IMR-90 (cell line): ENCODE measurements around the gene MYADML2. TPM values are rescaled to one million over a fixed set of nuclear protein-coding genes. Genes with fewer than 3 reads are reported as not detected.

Source experiments
- ATAC-seq: fragments of 200-7000 bp; cut with Tn5 transposase; 2 replicates; pipeline ENCODE4 v1.9.1; 2020; ENCODE audit warnings: low read depth, mild to moderate bottlenecking, moderate library complexity
- BruUV-seq: library from RNA; stranded (reverse); fragments of 400-500 nt; replicated peaks from 2 replicates; lab custom pipeline; 2021; lab: Mats Ljungman, UMichigan
- CTCF ChIA-PET: fragments of 300-600 bp; formaldehyde crosslinking; extraction: SDS; loops from one replicate; lab custom pipeline; 2021; ENCODE audit warnings: antibody characterized with exemption; lab: Yijun Ruan, JAX
- POLR2A ChIA-PET: fragments of 300-600 bp; sonication (Branson Sonifier 250); formaldehyde crosslinking; loops from one replicate; lab custom pipeline; 2022; ENCODE audit warnings: antibody characterized with exemption; ENCODE audit not compliant: unreplicated experiment; lab: Charles Lee
- DNase-seq: peaks from one replicate; pipeline ENCODE4 v3.0.0; 2013
- H2AFZ ChIP-seq: replicated peaks from 2 replicates; pipeline ENCODE3; 2013; ENCODE audit warnings: low read length, mild to moderate bottlenecking; ENCODE audit not compliant: poor library complexity
- H2AK5ac ChIP-seq: 2 replicates; pipeline ENCODE4 v1.6.1; 2013; ENCODE audit warnings: low read depth, low read length, inconsistent platforms
- H2AK9ac ChIP-seq: replicated peaks from 2 replicates; pipeline ENCODE3; 2013; ENCODE audit warnings: mild to moderate bottlenecking, low read depth, low read length, moderate library complexity; ENCODE audit not compliant: poor library complexity
- H2BK120ac ChIP-seq: 2 replicates; pipeline ENCODE4 v1.6.1; 2013; ENCODE audit warnings: low read depth, low read length, inconsistent platforms
- H2BK15ac ChIP-seq: 3 replicates; pipeline ENCODE4 v1.6.1; 2013; ENCODE audit warnings: low read depth, low read length, inconsistent platforms
- H2BK20ac ChIP-seq: 2 replicates; pipeline ENCODE4 v1.6.1; 2013; ENCODE audit warnings: low read depth, mild to moderate bottlenecking, inconsistent platforms, low read length, moderate library complexity
- H2BK5ac ChIP-seq: 2 replicates; pipeline ENCODE4 v1.6.1; 2013; ENCODE audit warnings: mild to moderate bottlenecking, low read depth, low read length, inconsistent platforms; ENCODE audit not compliant: poor library complexity, severe bottlenecking
- H3K14ac ChIP-seq: replicated peaks from 2 replicates; pipeline ENCODE4 v1.6.1; 2013; ENCODE audit warnings: low read depth, low read length, inconsistent platforms
- H3K18ac ChIP-seq: 2 replicates; pipeline ENCODE4 v1.6.1; 2013; ENCODE audit warnings: low read depth, low read length, control low read depth
- H3K23ac ChIP-seq: 2 replicates; pipeline ENCODE4 v1.6.1; 2013; ENCODE audit warnings: low read depth, low read length, inconsistent platforms
- H3K27ac ChIP-seq: 2 replicates; pipeline ENCODE4 v1.5.1; 2013; ENCODE audit warnings: mild to moderate bottlenecking, control low read depth, low read length; ENCODE audit not compliant: insufficient read depth
- H3K27me3 ChIP-seq: 2 replicates; pipeline ENCODE4 v1.6.1; 2013; ENCODE audit warnings: low read length; ENCODE audit not compliant: control insufficient read depth, insufficient read depth
- H3K36me3 ChIP-seq: 2 replicates; pipeline ENCODE4 v1.6.1; 2013; ENCODE audit warnings: low read length, mixed read lengths; ENCODE audit not compliant: control insufficient read depth, insufficient read depth
- H3K4ac ChIP-seq: 2 replicates; pipeline ENCODE4 v1.6.1; 2013; ENCODE audit warnings: low read depth, low read length, inconsistent platforms
- H3K4me1 ChIP-seq: 2 replicates; pipeline ENCODE4 v1.6.1; 2013; ENCODE audit warnings: low read length, mixed read lengths; ENCODE audit not compliant: control insufficient read depth, insufficient read depth
- H3K4me2 ChIP-seq: 2 replicates; pipeline ENCODE4 v1.6.1; 2013; ENCODE audit warnings: low read depth, mild to moderate bottlenecking, control low read depth, low read length, moderate library complexity
- H3K4me3 ChIP-seq: 2 replicates; pipeline ENCODE4 v1.5.1; 2013; ENCODE audit warnings: low read depth, mild to moderate bottlenecking, control low read depth, low read length, moderate library complexity; ENCODE audit not compliant: insufficient read depth
- H3K56ac ChIP-seq: 2 replicates; pipeline ENCODE4 v1.6.1; 2013; ENCODE audit warnings: low read length, inconsistent platforms; ENCODE audit not compliant: insufficient read depth; ENCODE audit errors: extremely low read depth
- H3K79me1 ChIP-seq, 2 experiments: 2 replicates each; pipeline ENCODE4 v1.6.1; 2013; ENCODE audit warnings: low read length in 2 of 2, inconsistent platforms in 1 of 2, low read depth in 1 of 2
- H3K9ac ChIP-seq: 2 replicates; pipeline ENCODE4 v1.6.1; 2013; ENCODE audit warnings: low read depth, low read length, control low read depth
- H3K9me1 ChIP-seq: 2 replicates; pipeline ENCODE4 v1.6.1; 2013; ENCODE audit warnings: low read length, inconsistent platforms; ENCODE audit not compliant: insufficient read depth
- H3K9me3 ChIP-seq: 2 replicates; pipeline ENCODE4 v1.6.1; 2013; ENCODE audit warnings: low read length; ENCODE audit not compliant: control insufficient read depth, insufficient read depth
- H4K20me1 ChIP-seq: 2 replicates; pipeline ENCODE4 v1.6.1; 2013; ENCODE audit warnings: low read length, inconsistent platforms; ENCODE audit not compliant: insufficient read depth
- H4K5ac ChIP-seq: 2 replicates; pipeline ENCODE4 v1.6.1; 2013; ENCODE audit warnings: mild to moderate bottlenecking, low read depth, low read length, control low read depth
- H4K8ac ChIP-seq, 2 experiments: 2 replicates each; pipeline ENCODE4 v1.6.1; 2013; ENCODE audit warnings: low read depth in 2 of 2, low read length in 2 of 2, control low read depth in 1 of 2, inconsistent platforms in 1 of 2
- H4K91ac ChIP-seq: 2 replicates; pipeline ENCODE4 v1.6.1; 2013; ENCODE audit warnings: low read depth, low read length, inconsistent platforms; ENCODE audit not compliant: insufficient read depth
- BHLHE40 ChIP-seq: fragments of 150-350 bp; IDR thresholded peaks from 2 replicates; pipeline ENCODE4 v1.6.1; 2016; ENCODE audit warnings: mild to moderate bottlenecking, low read depth, low read length
- CEBPB ChIP-seq: IDR thresholded peaks from 2 replicates; pipeline ENCODE4 v1.6.1; 2012; ENCODE audit warnings: low read depth, low read length, improper control_type of control experiment
- CHD1 ChIP-seq: IDR thresholded peaks from 2 replicates; pipeline ENCODE4 v1.6.1; 2012; ENCODE audit warnings: low read depth, low read length, improper control_type of control experiment
- FOS ChIP-seq: fragments of 150-350 bp; IDR thresholded peaks from 2 replicates; pipeline ENCODE4 v1.6.1; 2016; ENCODE audit warnings: low read depth, low read length
- MAZ ChIP-seq: IDR thresholded peaks from 2 replicates; pipeline ENCODE4 v1.6.1; 2012; ENCODE audit warnings: low read depth, mild to moderate bottlenecking, low read length, improper control_type of control experiment, moderate library complexity, borderline replicate concordance
- MXI1 ChIP-seq: IDR thresholded peaks from 2 replicates; pipeline ENCODE4 v1.6.1; 2012; ENCODE audit warnings: low read depth, mild to moderate bottlenecking, low read length, moderate library complexity, borderline replicate concordance
- NFE2L2 ChIP-seq: fragments of 150-350 bp; IDR thresholded peaks from 2 replicates; pipeline ENCODE4 v1.6.1; 2016; ENCODE audit warnings: low read depth, mild to moderate bottlenecking, low read length
- POLR2A ChIP-seq: IDR thresholded peaks from 2 replicates; pipeline ENCODE4 v1.6.1; 2012; ENCODE audit warnings: mild to moderate bottlenecking, low read depth, low read length
- RAD21 ChIP-seq: IDR thresholded peaks from 2 replicates; pipeline ENCODE4 v1.6.1; 2012; ENCODE audit warnings: low read length, improper control_type of control experiment
- RFX5 ChIP-seq: IDR thresholded peaks from 2 replicates; pipeline ENCODE4 v1.8.0; 2012; ENCODE audit warnings: low read depth, mild to moderate bottlenecking, low read length, moderate library complexity
- SMC3 ChIP-seq: fragments of 150-350 bp; IDR thresholded peaks from 2 replicates; pipeline ENCODE4 v1.6.1; 2016; ENCODE audit warnings: low read depth, mild to moderate bottlenecking, antibody characterized with exemption, low read length, moderate library complexity
- WGBS, 2 experiments: methylation state at CpG; one replicate each; pipeline versions ENCODE4 v1.1.5 to v1.1.7; 2013; ENCODE audit warnings: missing lambda C conversion rate in 2 of 2; ENCODE audit not compliant: insufficient read length in 1 of 2; ENCODE audit errors: extremely low coverage in 2 of 2; 5-methylcytosine and 5-hydroxymethylcytosine counted together
- dilution Hi-C: fragments of 300-500 bp; cut with HindIII; formaldehyde crosslinking; loops from one replicate; pipeline ENCODE4 v1.14.3; 2018; ENCODE audit warnings: low sequenced_read_pairs; ENCODE audit not compliant: unreplicated experiment
- in situ Hi-C: fragments of 300-500 bp; cut with MboI; formaldehyde crosslinking; loops from 3 replicates; pipeline ENCODE4 v1.14.3; 2019; ENCODE audit warnings: low sequenced_read_pairs, inconsistent platforms, mixed read lengths
- intact Hi-C: fragments of 100-400 bp; cut with micrococcal nuclease; formaldehyde crosslinking; loops from 2 replicates; pipeline ENCODE4 v1.10.0; 2022
- polyA plus RNA-seq, 3 experiments: library from polyadenylated mRNA; depleted of rRNA; stranded (reverse); fragments of >200 nt; gene quantifications; 2 replicates each; pipeline ENCODE4 v1.2.3, GENCODE V29; 2012; ENCODE audit warnings: low replicate concordance in 1 of 3
- total RNA-seq: library from RNA; depleted of rRNA; stranded (reverse); fragments of >200 nt; gene quantifications from 2 replicates; pipeline ENCODE4 v1.2.3, GENCODE V29; 2012
- TF ChIP-seq, protein P1 (sequence below): fragments of 150-350 bp; IDR thresholded peaks from 2 replicates; pipeline ENCODE4 v1.6.1; 2017; ENCODE audit warnings: mild to moderate bottlenecking, antibody characterized with exemption, low read length, low read depth
- TF ChIP-seq, protein P2 (sequence below): fragments of 150-350 bp; IDR thresholded peaks from 2 replicates; pipeline ENCODE4 v1.6.1; 2016; ENCODE audit warnings: low read depth, mild to moderate bottlenecking, low read length, moderate library complexity, borderline replicate concordance
- TF ChIP-seq, protein P3 (sequence below): conservative IDR thresholded peaks from 2 replicates; pipeline ENCODE4 v1.5.1; 2012; ENCODE audit warnings: mild to moderate bottlenecking, low read depth, low read length, improper control_type of control experiment

The MYADML2 gene
- total and polyA plus RNA-seq, 2 of the 4 experiments (the other 2 are of a cell fraction), result not detected

DNA sequence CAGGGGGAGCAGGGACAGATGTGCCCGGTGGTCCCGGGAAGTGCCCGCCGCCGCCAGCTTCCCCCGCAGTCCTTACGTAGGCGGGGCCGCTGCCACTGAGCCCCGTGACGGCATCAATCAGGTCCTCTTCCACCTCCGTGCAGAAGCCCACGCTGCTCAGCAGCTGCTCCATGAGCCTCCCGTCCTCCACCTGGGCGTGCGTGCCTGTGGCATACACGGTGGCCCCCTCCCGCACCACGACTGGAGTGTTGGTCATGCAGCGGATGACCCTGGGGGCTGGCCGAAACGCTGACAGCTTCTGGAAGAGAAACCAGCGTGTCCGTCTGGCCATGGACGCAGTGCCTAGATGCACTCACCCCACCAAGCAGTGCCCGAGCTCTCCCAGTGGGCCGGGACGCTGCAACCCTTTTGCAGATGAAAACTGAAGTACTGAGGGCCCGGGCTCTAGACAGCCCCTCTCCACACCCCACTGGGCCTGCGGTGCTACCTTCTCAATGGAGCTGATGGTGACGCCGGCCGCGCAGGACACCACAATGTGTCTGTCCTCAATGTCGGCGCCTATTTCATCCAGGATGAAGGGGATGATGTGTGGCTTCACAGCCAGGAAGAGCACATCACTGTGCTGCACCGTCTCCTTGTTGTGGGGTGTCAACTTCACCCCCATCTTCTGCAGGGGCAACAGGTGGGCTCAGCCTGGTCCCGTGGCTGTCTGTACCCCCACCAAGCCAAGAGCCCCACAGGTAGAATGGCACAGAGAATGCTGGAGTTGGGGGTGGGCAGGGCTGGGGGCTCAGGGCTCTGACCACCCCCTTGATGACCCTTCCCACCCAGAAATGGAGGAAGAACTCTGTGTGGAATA, 12.0 kb downstream of the MYADML2 start:
- no peak overlapping the region for H4K8ac ChIP-seq
- no peak overlapping the region for H3K56ac ChIP-seq
- 91% methylated on average over 23 of the region's 38 CpGs; no CpG with 5 or more reads in 1 of the 2 experiments for WGBS, 2 experiments
- no peak for DNase-seq
- no peak overlapping the region for H3K18ac ChIP-seq
- in situ Hi-C loops, result no loop called here
- no peak overlapping the region for H2BK20ac ChIP-seq
- no peaks in the 10 kb centered on the region; the same call in 1 of the 2 replicates for H3K27me3 ChIP-seq
- TF ChIP-seq RFX5 (no peak), BHLHE40 (no peak), RAD21 (no peak), CEBPB (no peak), SMC3 (no peak), MXI1 (no peak), NFE2L2 (no peak), FOS (no peak), POLR2A (no peak), MAZ (no peak), CHD1 (no peak)
- TF ChIP-seq, protein P1, sequence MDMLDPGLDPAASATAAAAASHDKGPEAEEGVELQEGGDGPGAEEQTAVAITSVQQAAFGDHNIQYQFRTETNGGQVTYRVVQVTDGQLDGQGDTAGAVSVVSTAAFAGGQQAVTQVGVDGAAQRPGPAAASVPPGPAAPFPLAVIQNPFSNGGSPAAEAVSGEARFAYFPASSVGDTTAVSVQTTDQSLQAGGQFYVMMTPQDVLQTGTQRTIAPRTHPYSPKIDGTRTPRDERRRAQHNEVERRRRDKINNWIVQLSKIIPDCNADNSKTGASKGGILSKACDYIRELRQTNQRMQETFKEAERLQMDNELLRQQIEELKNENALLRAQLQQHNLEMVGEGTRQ, result no peak
- TF ChIP-seq, protein P2, sequence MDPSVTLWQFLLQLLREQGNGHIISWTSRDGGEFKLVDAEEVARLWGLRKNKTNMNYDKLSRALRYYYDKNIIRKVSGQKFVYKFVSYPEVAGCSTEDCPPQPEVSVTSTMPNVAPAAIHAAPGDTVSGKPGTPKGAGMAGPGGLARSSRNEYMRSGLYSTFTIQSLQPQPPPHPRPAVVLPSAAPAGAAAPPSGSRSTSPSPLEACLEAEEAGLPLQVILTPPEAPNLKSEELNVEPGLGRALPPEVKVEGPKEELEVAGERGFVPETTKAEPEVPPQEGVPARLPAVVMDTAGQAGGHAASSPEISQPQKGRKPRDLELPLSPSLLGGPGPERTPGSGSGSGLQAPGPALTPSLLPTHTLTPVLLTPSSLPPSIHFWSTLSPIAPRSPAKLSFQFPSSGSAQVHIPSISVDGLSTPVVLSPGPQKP, result no peak
- TF ChIP-seq, protein P3, sequence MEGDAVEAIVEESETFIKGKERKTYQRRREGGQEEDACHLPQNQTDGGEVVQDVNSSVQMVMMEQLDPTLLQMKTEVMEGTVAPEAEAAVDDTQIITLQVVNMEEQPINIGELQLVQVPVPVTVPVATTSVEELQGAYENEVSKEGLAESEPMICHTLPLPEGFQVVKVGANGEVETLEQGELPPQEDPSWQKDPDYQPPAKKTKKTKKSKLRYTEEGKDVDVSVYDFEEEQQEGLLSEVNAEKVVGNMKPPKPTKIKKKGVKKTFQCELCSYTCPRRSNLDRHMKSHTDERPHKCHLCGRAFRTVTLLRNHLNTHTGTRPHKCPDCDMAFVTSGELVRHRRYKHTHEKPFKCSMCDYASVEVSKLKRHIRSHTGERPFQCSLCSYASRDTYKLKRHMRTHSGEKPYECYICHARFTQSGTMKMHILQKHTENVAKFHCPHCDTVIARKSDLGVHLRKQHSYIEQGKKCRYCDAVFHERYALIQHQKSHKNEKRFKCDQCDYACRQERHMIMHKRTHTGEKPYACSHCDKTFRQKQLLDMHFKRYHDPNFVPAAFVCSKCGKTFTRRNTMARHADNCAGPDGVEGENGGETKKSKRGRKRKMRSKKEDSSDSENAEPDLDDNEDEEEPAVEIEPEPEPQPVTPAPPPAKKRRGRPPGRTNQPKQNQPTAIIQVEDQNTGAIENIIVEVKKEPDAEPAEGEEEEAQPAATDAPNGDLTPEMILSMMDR, result no peak
- no peak overlapping the region for H3K4me2 ChIP-seq
- H2BK5ac ChIP-seq, result no peak overlapping the region
- peaks cover 4% of the 10 kb centered on the region for H3K4me1 ChIP-seq
- no peak overlapping the region for H3K14ac ChIP-seq
- no peak overlapping the region for H3K27ac ChIP-seq
- no peaks in the 10 kb centered on the region for H3K9me3 ChIP-seq
- no peak overlapping the region for H3K23ac ChIP-seq
- ChIA-PET POLR2A (no interaction called here), CTCF (no interaction called here)
- H2BK15ac ChIP-seq, result no peak overlapping the region
- no peak overlapping the region for H3K4me3 ChIP-seq
- H4K91ac ChIP-seq, result no peak overlapping the region
- H2AK5ac ChIP-seq, result no peak overlapping the region
- no peak overlapping the region for H4K5ac ChIP-seq
- H2BK120ac ChIP-seq, result no peak overlapping the region
- H3K36me3 ChIP-seq, result peaks cover 27% of the 10 kb centered on the region; the same call in 1 of the 2 replicates
- peaks cover 11% of the 10 kb centered on the region for H4K20me1 ChIP-seq
- H3K79me1 ChIP-seq, result peaks cover 9 to 37% of the 10 kb centered on the region in 2 experiments
- peaks cover 8% of the 10 kb centered on the region for H3K9me1 ChIP-seq
- H2AFZ ChIP-seq, result no peak overlapping the region
- dilution Hi-C loops, result no loop called here
- peak overlapping the region; percentile 9 for H2AK9ac ChIP-seq
- ATAC-seq, result no peak
- no peak overlapping the region for H3K9ac ChIP-seq
- no peak overlapping the region for H3K4ac ChIP-seq
- no TSS peak for BruUV-seq
- intact Hi-C loops, result no loop called here
